ENCODE measurements around the gene FAM3C.

- TF ChIP-seq, protein P1, sequence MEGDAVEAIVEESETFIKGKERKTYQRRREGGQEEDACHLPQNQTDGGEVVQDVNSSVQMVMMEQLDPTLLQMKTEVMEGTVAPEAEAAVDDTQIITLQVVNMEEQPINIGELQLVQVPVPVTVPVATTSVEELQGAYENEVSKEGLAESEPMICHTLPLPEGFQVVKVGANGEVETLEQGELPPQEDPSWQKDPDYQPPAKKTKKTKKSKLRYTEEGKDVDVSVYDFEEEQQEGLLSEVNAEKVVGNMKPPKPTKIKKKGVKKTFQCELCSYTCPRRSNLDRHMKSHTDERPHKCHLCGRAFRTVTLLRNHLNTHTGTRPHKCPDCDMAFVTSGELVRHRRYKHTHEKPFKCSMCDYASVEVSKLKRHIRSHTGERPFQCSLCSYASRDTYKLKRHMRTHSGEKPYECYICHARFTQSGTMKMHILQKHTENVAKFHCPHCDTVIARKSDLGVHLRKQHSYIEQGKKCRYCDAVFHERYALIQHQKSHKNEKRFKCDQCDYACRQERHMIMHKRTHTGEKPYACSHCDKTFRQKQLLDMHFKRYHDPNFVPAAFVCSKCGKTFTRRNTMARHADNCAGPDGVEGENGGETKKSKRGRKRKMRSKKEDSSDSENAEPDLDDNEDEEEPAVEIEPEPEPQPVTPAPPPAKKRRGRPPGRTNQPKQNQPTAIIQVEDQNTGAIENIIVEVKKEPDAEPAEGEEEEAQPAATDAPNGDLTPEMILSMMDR (IDR thresholded peaks at IDR 0.05), result no peak
- no peak for TF ChIP-seq POLR2AphosphoS5 (IDR thresholded peaks at IDR 0.05)
- no peak for TF ChIP-seq POLR2A (IDR thresholded peaks at IDR 0.05)
- TF ChIP-seq EP300 (IDR thresholded peaks at IDR 0.05), result no peak
Measured at GRCh38 chr7:121328508-121329190, 67.5 kb downstream of the FAM3C start, which contains the start of gene WNT16.

Data from gastroesophageal sphincter (tissue), 3 donors.